Central memory CD8-positive, alpha-beta T cell (primary cell): ENCODE results near the gene MRAP2.

Experiments
- ATAC-seq: fragments of 150-1000 bp; cut with Tn5 transposase; replicated peaks from 2 replicates; pipeline ENCODE4 v1.10.0; 2022; ENCODE audit warnings: mild to moderate bottlenecking, moderate FRiP score, moderate number of reproducible peaks; ENCODE audit not compliant: poor library complexity, severe bottlenecking; ENCODE audit errors: extremely low read depth
- DNase-seq, 2 donors: peaks; one replicate each; pipeline ENCODE4 v3.0.0; 2021; ENCODE audit warnings: low spot score in 2 of 2
- H3K27ac Mint-ChIP-seq: one replicate; pipeline ENCODE4 v1.8.0; 2022; ENCODE audit warnings: low read depth, mild to moderate bottlenecking, moderate library complexity, mixed read lengths
- H3K27me3 Mint-ChIP-seq: one replicate; pipeline ENCODE4 v1.8.0; 2022; ENCODE audit warnings: mixed read lengths
- H3K36me3 Mint-ChIP-seq: one replicate; pipeline ENCODE4 v1.8.0; 2022; ENCODE audit warnings: mild to moderate bottlenecking, moderate library complexity, mixed read lengths; ENCODE audit not compliant: insufficient read depth
- H3K4me1 Mint-ChIP-seq: one replicate; pipeline ENCODE4 v1.8.0; 2022; ENCODE audit warnings: mixed read lengths
- H3K4me3 Mint-ChIP-seq: one replicate; pipeline ENCODE4 v1.8.0; 2022; ENCODE audit warnings: mild to moderate bottlenecking, moderate library complexity, mixed read lengths
- H3K9me3 Mint-ChIP-seq: one replicate; pipeline ENCODE4 v1.8.0; 2022; ENCODE audit warnings: mixed read lengths

MRAP2 gene

DNA sequence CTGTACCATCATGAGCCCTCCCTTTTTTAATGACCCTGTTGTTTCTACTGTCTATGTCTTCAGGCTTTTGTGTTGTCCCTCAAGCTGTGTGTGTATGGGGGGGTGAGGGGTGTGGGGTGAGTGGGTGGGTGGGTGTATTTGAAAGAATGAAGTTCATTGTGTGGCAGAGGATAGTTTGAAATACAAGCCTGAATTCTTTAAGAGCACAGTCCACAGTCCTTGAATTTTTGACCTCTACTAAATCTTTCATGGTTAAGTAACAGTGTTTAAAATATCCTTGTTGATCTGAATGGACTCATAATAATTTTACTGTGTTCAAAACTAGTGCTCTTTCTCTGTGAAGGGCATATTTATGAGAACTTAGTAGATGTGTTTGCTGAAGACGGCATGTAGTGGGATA lies 10.0 kb downstream of the MRAP2 start:
- H3K4me3 Mint-ChIP-seq: no peak overlapping the region
- H3K9me3 Mint-ChIP-seq: no peaks in the 10 kb centered on the region
- no peak overlapping the region for H3K27ac Mint-ChIP-seq
- ATAC-seq: no peak
- no peaks in the 10 kb centered on the region for H3K4me1 Mint-ChIP-seq
- peaks cover 57% of the 10 kb centered on the region for H3K27me3 Mint-ChIP-seq
- no peak for DNase-seq
- H3K36me3 Mint-ChIP-seq: peaks cover 1% of the 10 kb centered on the region

- ATAC-seq: no peak
- Mint-ChIP-seq H3K27ac (no peak overlapping the region), H3K4me3 (no peak overlapping the region), H3K4me1 (no peaks in the 10 kb centered on the region), H3K9me3 (no peaks in the 10 kb centered on the region), H3K27me3 (peaks cover 53% of the 10 kb centered on the region), H3K36me3 (no peaks in the 10 kb centered on the region)
- no peak for DNase-seq
These were observed 13.2 kb downstream of the MRAP2 start for GRCh38 chr6:84046755-84047154.

DNA sequence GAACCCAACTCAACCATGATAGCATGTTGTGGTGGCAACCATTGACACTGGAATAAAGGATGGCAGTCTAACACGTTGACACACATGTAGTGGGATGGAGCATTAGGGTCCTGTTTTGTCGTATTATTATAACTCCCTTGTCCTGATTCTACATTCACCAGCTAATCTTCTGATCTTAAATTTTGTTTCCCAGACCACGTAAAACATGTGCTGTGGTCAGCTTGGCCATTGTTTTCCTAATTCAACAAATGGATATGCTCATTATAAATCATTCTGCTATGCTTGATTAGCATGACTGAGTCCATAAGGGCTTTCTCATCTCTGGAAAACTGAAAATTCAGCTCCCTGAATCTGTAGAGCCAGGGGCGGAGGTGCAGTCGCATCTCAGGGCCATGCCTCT lies 15.0 kb downstream of the MRAP2 start:
- DNase-seq (no peak), ATAC-seq (no peak)
- no peak overlapping the region for H3K4me3 Mint-ChIP-seq
- no peaks in the 10 kb centered on the region for H3K4me1 Mint-ChIP-seq
- H3K27me3 Mint-ChIP-seq: peaks cover 42% of the 10 kb centered on the region
- no peak overlapping the region for H3K27ac Mint-ChIP-seq
- H3K9me3 Mint-ChIP-seq: no peaks in the 10 kb centered on the region
- H3K36me3 Mint-ChIP-seq: no peaks in the 10 kb centered on the region

DNA sequence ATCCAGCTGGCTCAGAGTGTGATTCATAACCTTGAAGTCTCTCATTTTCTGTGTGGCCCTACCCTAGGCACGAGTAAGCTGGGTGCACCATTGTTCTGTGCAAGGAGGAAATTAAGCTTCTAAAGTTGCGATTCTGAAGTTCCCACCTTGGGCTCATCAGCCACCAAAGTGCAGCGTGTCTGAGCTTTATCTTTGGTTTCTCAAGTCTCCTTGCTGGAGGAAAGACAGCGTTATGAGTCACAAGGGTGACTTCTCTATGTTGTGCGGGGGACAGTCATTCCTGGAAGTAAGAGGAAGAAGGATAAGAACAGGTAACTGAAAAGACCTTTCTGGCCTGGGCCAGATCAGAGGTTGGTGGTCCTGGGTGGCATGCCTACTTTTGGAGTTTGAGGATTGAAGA lies 16.8 kb downstream of the MRAP2 start:
- Mint-ChIP-seq H3K4me3 (no peak overlapping the region), H3K4me1 (no peaks in the 10 kb centered on the region), H3K27ac (no peak overlapping the region), H3K36me3 (no peaks in the 10 kb centered on the region), H3K9me3 (no peaks in the 10 kb centered on the region), H3K27me3 (peaks cover 31% of the 10 kb centered on the region)
- no peak for ATAC-seq
- DNase-seq: no peak

- no peaks in the 10 kb centered on the region for H3K9me3 Mint-ChIP-seq
- DNase-seq: no peak
- H3K27me3 Mint-ChIP-seq: peaks cover 31% of the 10 kb centered on the region
- no peak overlapping the region for H3K27ac Mint-ChIP-seq
- no peak for ATAC-seq
- no peak overlapping the region for H3K4me3 Mint-ChIP-seq
- no peaks in the 10 kb centered on the region for H3K4me1 Mint-ChIP-seq
- no peaks in the 10 kb centered on the region for H3K36me3 Mint-ChIP-seq
These were observed 18.8 kb downstream of the MRAP2 start for GRCh38 chr6:84052204-84052882.

DNA sequence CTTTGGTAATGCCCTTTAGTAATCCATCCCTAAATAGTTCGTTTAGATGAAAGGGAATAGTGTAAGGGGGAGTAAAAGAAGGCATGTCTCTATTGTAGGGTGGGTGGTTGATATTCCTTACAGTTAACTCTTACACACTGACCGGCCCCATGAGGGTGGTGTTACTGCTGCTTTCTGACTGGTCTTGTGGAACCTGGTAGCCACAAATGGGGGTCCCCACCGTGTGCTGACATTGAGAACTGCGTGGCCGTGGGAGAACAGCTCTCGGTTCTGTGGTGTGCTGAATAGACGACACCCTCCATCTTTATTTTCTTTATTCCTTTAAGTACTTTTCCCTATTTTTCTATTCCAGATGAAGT lies 19.3 kb downstream of the MRAP2 start:
- no peak for ATAC-seq
- DNase-seq: no peak
- H3K27me3 Mint-ChIP-seq: peaks cover 31% of the 10 kb centered on the region

DNA sequence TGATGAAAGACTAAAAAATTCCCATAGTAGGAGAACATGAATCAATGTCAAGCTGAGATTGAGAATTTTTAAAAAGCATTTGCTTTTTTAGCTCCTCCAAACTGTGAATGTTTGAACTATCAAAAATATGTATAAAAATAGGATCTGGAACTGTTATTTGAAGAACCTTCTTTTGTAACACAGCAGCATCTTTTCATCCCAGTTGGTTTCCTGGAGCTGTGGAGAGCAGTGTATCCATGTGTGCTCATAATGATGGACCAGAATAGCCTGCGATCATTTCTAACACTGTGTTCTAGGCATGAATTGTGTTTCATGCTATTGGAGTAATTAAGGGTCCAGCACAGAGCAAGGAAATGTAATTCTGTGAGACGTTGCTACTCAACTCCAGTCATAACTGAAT lies 22.1 kb downstream of the MRAP2 start:
- Mint-ChIP-seq H3K27me3 (peaks cover 18% of the 10 kb centered on the region), H3K36me3 (no peaks in the 10 kb centered on the region), H3K9me3 (no peaks in the 10 kb centered on the region), H3K27ac (no peak overlapping the region), H3K4me1 (no peaks in the 10 kb centered on the region), H3K4me3 (no peak overlapping the region)
- DNase-seq (no peak), ATAC-seq (no peak)

More for the DNA sequence above, 19.3 kb downstream of the MRAP2 start:
- Mint-ChIP-seq H3K27ac (no peak overlapping the region), H3K9me3 (no peaks in the 10 kb centered on the region), H3K4me1 (no peaks in the 10 kb centered on the region), H3K4me3 (no peak overlapping the region), H3K36me3 (no peaks in the 10 kb centered on the region)

GRCh38 chr6:84057908-84058307 lies 24.3 kb downstream of the MRAP2 start:
- H3K36me3 Mint-ChIP-seq: no peaks in the 10 kb centered on the region
- no peaks in the 10 kb centered on the region for H3K9me3 Mint-ChIP-seq
- ATAC-seq (no peak), DNase-seq (no peak)
- H3K4me1 Mint-ChIP-seq: no peaks in the 10 kb centered on the region
- no peak overlapping the region for H3K4me3 Mint-ChIP-seq
- no peaks in the 10 kb centered on the region for H3K27me3 Mint-ChIP-seq
- no peak overlapping the region for H3K27ac Mint-ChIP-seq

GRCh38 chr6:84059082-84059481 lies 25.5 kb downstream of the MRAP2 start:
- Mint-ChIP-seq H3K4me3 (no peak overlapping the region), H3K36me3 (no peaks in the 10 kb centered on the region), H3K27ac (no peak overlapping the region), H3K4me1 (no peaks in the 10 kb centered on the region), H3K27me3 (no peaks in the 10 kb centered on the region), H3K9me3 (no peaks in the 10 kb centered on the region)
- ATAC-seq (no peak), DNase-seq (no peak)

DNA sequence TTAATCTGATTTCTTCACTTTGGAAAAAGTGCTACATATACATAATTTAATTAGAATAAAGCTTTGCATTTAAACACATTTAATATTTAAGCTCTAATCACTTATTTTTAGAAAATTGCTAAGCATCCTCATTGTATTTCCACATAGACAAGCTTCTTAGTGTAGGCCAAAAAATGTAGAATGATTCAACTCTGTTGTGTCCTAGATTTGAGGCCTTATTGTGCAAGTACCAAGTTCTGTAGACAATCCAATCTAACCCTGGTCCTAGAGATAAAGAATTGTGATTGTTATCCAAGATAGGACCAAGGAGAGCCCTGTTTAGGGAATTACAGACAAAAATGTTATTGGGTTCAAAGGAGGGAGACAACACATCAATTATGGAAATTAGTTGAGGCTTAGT lies 27.6 kb downstream of the MRAP2 start:
- Mint-ChIP-seq H3K9me3 (no peaks in the 10 kb centered on the region), H3K27ac (no peak overlapping the region)
- no peak for ATAC-seq

GRCh38 chr6:84061613-84062398 lies 28.2 kb downstream of the MRAP2 start:
- DNase-seq (no peak), ATAC-seq (no peak)
- Mint-ChIP-seq H3K4me1 (no peaks in the 10 kb centered on the region), H3K27me3 (no peaks in the 10 kb centered on the region), H3K4me3 (no peak overlapping the region), H3K9me3 (no peaks in the 10 kb centered on the region), H3K27ac (no peak overlapping the region), H3K36me3 (no peaks in the 10 kb centered on the region)

More for the DNA sequence above, 27.6 kb downstream of the MRAP2 start:
- no peak overlapping the region for H3K4me3 Mint-ChIP-seq
- no peak for DNase-seq
- H3K36me3 Mint-ChIP-seq: no peaks in the 10 kb centered on the region
- no peaks in the 10 kb centered on the region for H3K27me3 Mint-ChIP-seq
- H3K4me1 Mint-ChIP-seq: no peaks in the 10 kb centered on the region

- H3K36me3 Mint-ChIP-seq: no peaks in the 10 kb centered on the region
- H3K9me3 Mint-ChIP-seq: no peaks in the 10 kb centered on the region
- H3K27ac Mint-ChIP-seq: no peak overlapping the region
- no peak for DNase-seq
- no peak for ATAC-seq
- H3K27me3 Mint-ChIP-seq: no peaks in the 10 kb centered on the region
- no peak overlapping the region for H3K4me3 Mint-ChIP-seq
- H3K4me1 Mint-ChIP-seq: no peaks in the 10 kb centered on the region
These were observed 29.1 kb downstream of the MRAP2 start for GRCh38 chr6:84062519-84063154.
